Activated CD4-positive, alpha-beta T cell treated with anti-CD3 and anti-CD28 coated beads, Interleukin-2, amount 10 ng/mL, durations not matched to agents 7 days and 5 days (primary cell): ENCODE results near the gene RILPL1. TPM values are rescaled to one million over a fixed set of nuclear protein-coding genes. Genes with fewer than 3 reads are reported as not detected.
"Not testable (repeated sequence)": the region's sequence is repeated elsewhere in the genome, so short reads cannot be mapped to it uniquely, and the experiment has no call there.

ENCODE experiments used
- CTCF ChIA-PET: fragments of 350-600 bp; sonication (Branson Sonifier 250); formaldehyde crosslinking; loops from one replicate; lab custom pipeline; 2021; ENCODE audit warnings: antibody characterized with exemption; lab: Charles Lee
- POLR2A ChIA-PET: fragments of 350-600 bp; sonication (Branson Sonifier 250); formaldehyde crosslinking; loops from one replicate; lab custom pipeline; 2021; ENCODE audit warnings: antibody characterized with exemption; lab: Charles Lee
- DNase-seq: peaks from one replicate; pipeline ENCODE4 v3.0.0-alpha.2; 2020
- H3K27ac Mint-ChIP-seq: one replicate; pipeline ENCODE4 v1.8.0; 2021; ENCODE audit warnings: mild to moderate bottlenecking, moderate library complexity, mixed read lengths
- H3K27me3 Mint-ChIP-seq: one replicate; pipeline ENCODE4 v1.8.0; 2021; ENCODE audit warnings: mixed read lengths
- H3K36me3 Mint-ChIP-seq: one replicate; pipeline ENCODE4 v1.8.0; 2021; ENCODE audit warnings: low read depth, mixed read lengths
- H3K4me1 Mint-ChIP-seq: one replicate; pipeline ENCODE4 v1.8.0; 2021; ENCODE audit warnings: mixed read lengths
- H3K4me3 Mint-ChIP-seq: one replicate; pipeline ENCODE4 v1.8.0; 2021; ENCODE audit warnings: mild to moderate bottlenecking, moderate library complexity, mixed read lengths
- H3K9me3 Mint-ChIP-seq: one replicate; pipeline ENCODE4 v1.8.0; 2021; ENCODE audit warnings: mixed read lengths
- total RNA-seq, 2 experiments: library from RNA; stranded (reverse); gene quantifications; one replicate each; pipeline ENCODE4 v1.2.3, GENCODE V29; 2021

Gene RILPL1
- under 1 TPM; 0.79 to 0.89 TPM for total RNA-seq

GRCh38 chr12:123533672-123534643, at the start of gene RILPL1:
Gene RILPL1, minus strand, starts transcription at chr12:123533719. Its CDS starts 237 bp downstream, at chr12:123533482.
- Mint-ChIP-seq H3K27ac (peak within 1 kb of the TSS; percentile 66), H3K9me3 (no peaks in the 10 kb centered on the region), H3K27me3 (peaks cover 16% of the 10 kb centered on the region), H3K4me3 (peak within 1 kb of the TSS; percentile 83), H3K36me3 (no peaks in the 10 kb centered on the region), H3K4me1 (peaks cover 18% of the 10 kb centered on the region)
- CTCF ChIA-PET: interaction anchor here (0.7 to 1.2 kb wide), 3 partner anchors 14 to 57 kb away, joined by 3 read pairs; no protein-coding TSS in a partner anchor
- DNase-seq: peak; percentile 27
- POLR2A ChIA-PET: no interaction called here

- Mint-ChIP-seq H3K4me3 (no peak overlapping the region), H3K36me3 (peaks cover 2% of the 10 kb centered on the region), H3K4me1 (peaks cover 23% of the 10 kb centered on the region), H3K27ac (no peak overlapping the region), H3K9me3 (no peaks in the 10 kb centered on the region), H3K27me3 (no peaks in the 10 kb centered on the region)
- ChIA-PET POLR2A (interaction anchor here (0.6 kb wide), 1 partner anchor 302 kb away, joined by 5 read pairs; no protein-coding TSS in a partner anchor), CTCF (no interaction called here)
- no peak for DNase-seq
These were observed 47.3 kb upstream of the RILPL1 start for GRCh38 chr12:123580772-123581171.

GRCh38 chr12:123578829-123579228, 45.3 kb upstream of the RILPL1 start:
- peaks cover 15% of the 10 kb centered on the region for H3K4me1 Mint-ChIP-seq
- H3K27me3 Mint-ChIP-seq, H3K36me3 Mint-ChIP-seq, DNase-seq, H3K27ac Mint-ChIP-seq, H3K9me3 Mint-ChIP-seq, H3K4me3 Mint-ChIP-seq, POLR2A ChIA-PET: not testable (repeated sequence)
- CTCF ChIA-PET: interaction anchor here (0.7 kb wide), 1 partner anchor 779 kb away, joined by 3 read pairs; no protein-coding TSS in a partner anchor

- ChIA-PET CTCF (interaction anchor here (0.7 kb wide), 1 partner anchor 779 kb away, joined by 3 read pairs; no protein-coding TSS in a partner anchor), POLR2A (no interaction called here)
- DNase-seq: no peak
- H3K27me3 Mint-ChIP-seq: no peaks in the 10 kb centered on the region
- peaks cover 14% of the 10 kb centered on the region for H3K4me1 Mint-ChIP-seq
- H3K36me3 Mint-ChIP-seq: no peaks in the 10 kb centered on the region
- no peak overlapping the region for H3K4me3 Mint-ChIP-seq
- H3K9me3 Mint-ChIP-seq: no peaks in the 10 kb centered on the region
- no peak overlapping the region for H3K27ac Mint-ChIP-seq
These were observed 44.7 kb upstream of the RILPL1 start for GRCh38 chr12:123578243-123578642.

- no peaks in the 10 kb centered on the region for H3K36me3 Mint-ChIP-seq
- H3K27ac Mint-ChIP-seq: no peak overlapping the region
- H3K4me1 Mint-ChIP-seq: peaks cover 1% of the 10 kb centered on the region
- POLR2A ChIA-PET: no interaction called here
- no peak for DNase-seq
- CTCF ChIA-PET: no interaction called here
- no peaks in the 10 kb centered on the region for H3K27me3 Mint-ChIP-seq
- no peak overlapping the region for H3K4me3 Mint-ChIP-seq
- no peaks in the 10 kb centered on the region for H3K9me3 Mint-ChIP-seq
These were observed 43.1 kb upstream of the RILPL1 start for GRCh38 chr12:123576611-123577010.

- no peak for DNase-seq
- H3K4me1 Mint-ChIP-seq: peaks cover 12% of the 10 kb centered on the region
- ChIA-PET CTCF (interaction anchor here (0.8 kb wide), 1 partner anchor 459 kb away, joined by 6 read pairs; no protein-coding TSS in a partner anchor), POLR2A (no interaction called here)
- H3K9me3 Mint-ChIP-seq: no peaks in the 10 kb centered on the region
- no peak overlapping the region for H3K4me3 Mint-ChIP-seq
- peaks cover 1% of the 10 kb centered on the region for H3K27me3 Mint-ChIP-seq
- H3K36me3 Mint-ChIP-seq: no peaks in the 10 kb centered on the region
- no peak overlapping the region for H3K27ac Mint-ChIP-seq
These were observed 40.4 kb upstream of the RILPL1 start for GRCh38 chr12:123573870-123574269.

GRCh38 chr12:123572391-123572790, 38.9 kb upstream of the RILPL1 start:
- H3K9me3 Mint-ChIP-seq: no peaks in the 10 kb centered on the region
- H3K27ac Mint-ChIP-seq: no peak overlapping the region
- ChIA-PET POLR2A (no interaction called here), CTCF (interaction anchor here (0.6 to 0.9 kb wide), 2 partner anchors 11 to 13 kb away, joined by 3 to 4 read pairs; no protein-coding TSS in a partner anchor)
- no peak for DNase-seq
- H3K27me3 Mint-ChIP-seq: peaks cover 1% of the 10 kb centered on the region
- peaks cover 12% of the 10 kb centered on the region for H3K4me1 Mint-ChIP-seq
- H3K36me3 Mint-ChIP-seq: no peaks in the 10 kb centered on the region
- no peak overlapping the region for H3K4me3 Mint-ChIP-seq

- H3K36me3 Mint-ChIP-seq: no peaks in the 10 kb centered on the region
- no peak overlapping the region for H3K27ac Mint-ChIP-seq
- no peak for DNase-seq
- ChIA-PET POLR2A (no interaction called here), CTCF (interaction anchor here (1.3 to 1.8 kb wide), 2 partner anchors 12 to 274 kb away, joined by 3 to 6 read pairs; no protein-coding TSS in a partner anchor)
- peaks cover 1% of the 10 kb centered on the region for H3K27me3 Mint-ChIP-seq
- peaks cover 12% of the 10 kb centered on the region for H3K4me1 Mint-ChIP-seq
- H3K4me3 Mint-ChIP-seq: no peak overlapping the region
- no peaks in the 10 kb centered on the region for H3K9me3 Mint-ChIP-seq
These were observed 37.9 kb upstream of the RILPL1 start for GRCh38 chr12:123571343-123571813.

GRCh38 chr12:123559468-123559867, 25.9 kb upstream of the RILPL1 start:
- no peaks in the 10 kb centered on the region for H3K9me3 Mint-ChIP-seq
- H3K36me3 Mint-ChIP-seq: no peaks in the 10 kb centered on the region
- ChIA-PET CTCF (interaction anchor here (0.6 to 0.7 kb wide), 4 partner anchors 13 to 720 kb away, joined by 3 to 4 read pairs (median 4); no protein-coding TSS in a partner anchor), POLR2A (no interaction called here)
- peaks cover 6% of the 10 kb centered on the region for H3K4me1 Mint-ChIP-seq
- no peak overlapping the region for H3K27ac Mint-ChIP-seq
- DNase-seq: no peak
- no peaks in the 10 kb centered on the region for H3K27me3 Mint-ChIP-seq
- no peak overlapping the region for H3K4me3 Mint-ChIP-seq

GRCh38 chr12:123558487-123558886, 25.0 kb upstream of the RILPL1 start:
- H3K4me1 Mint-ChIP-seq, H3K27me3 Mint-ChIP-seq, H3K27ac Mint-ChIP-seq, POLR2A ChIA-PET, DNase-seq, H3K4me3 Mint-ChIP-seq, H3K9me3 Mint-ChIP-seq, H3K36me3 Mint-ChIP-seq: not testable (repeated sequence)
- CTCF ChIA-PET: interaction anchor here (0.6 kb wide), 1 partner anchor 838 kb away, joined by 3 read pairs; no protein-coding TSS in a partner anchor

- H3K36me3 Mint-ChIP-seq, DNase-seq, H3K9me3 Mint-ChIP-seq, H3K4me1 Mint-ChIP-seq, H3K27me3 Mint-ChIP-seq, CTCF ChIA-PET, H3K4me3 Mint-ChIP-seq, H3K27ac Mint-ChIP-seq, POLR2A ChIA-PET: not testable (repeated sequence)
These were observed 21.3 kb upstream of the RILPL1 start for GRCh38 chr12:123554843-123555242.

- CTCF ChIA-PET, H3K27me3 Mint-ChIP-seq, H3K4me3 Mint-ChIP-seq, H3K9me3 Mint-ChIP-seq, H3K27ac Mint-ChIP-seq, H3K4me1 Mint-ChIP-seq, H3K36me3 Mint-ChIP-seq, DNase-seq, POLR2A ChIA-PET: not testable (repeated sequence)
These were observed 20.6 kb upstream of the RILPL1 start for GRCh38 chr12:123554136-123554535.

- POLR2A ChIA-PET: no interaction called here
- CTCF ChIA-PET: no interaction called here
- Mint-ChIP-seq H3K36me3 (no peaks in the 10 kb centered on the region), H3K4me1 (no peaks in the 10 kb centered on the region), H3K4me3 (no peak overlapping the region), H3K27ac (no peak overlapping the region), H3K9me3 (no peaks in the 10 kb centered on the region), H3K27me3 (peaks cover 5% of the 10 kb centered on the region)
- no peak for DNase-seq
These were observed 17.2 kb upstream of the RILPL1 start for GRCh38 chr12:123550700-123551099.
